GM23248 (cell line): ENCODE data around the gene PLXDC2.

Experiments used
- EZH2 ChIP-seq: fragments of 200-600 bp; sonication (generic); IDR thresholded peaks from 2 replicates; pipeline ENCODE4 v1.6.1; 2018; ENCODE audit warnings: antibody characterized with exemption, mild to moderate bottlenecking; ENCODE audit not compliant: insufficient read depth, poor library complexity, severe bottlenecking
- EZH2phosphoT487 ChIP-seq: fragments of 200-600 bp; sonication (generic); IDR thresholded peaks from 2 replicates; pipeline ENCODE4 v1.6.1; 2018; ENCODE audit warnings: antibody characterized with exemption, moderate library complexity, mild to moderate bottlenecking, low read depth; ENCODE audit not compliant: insufficient read depth

DNA sequence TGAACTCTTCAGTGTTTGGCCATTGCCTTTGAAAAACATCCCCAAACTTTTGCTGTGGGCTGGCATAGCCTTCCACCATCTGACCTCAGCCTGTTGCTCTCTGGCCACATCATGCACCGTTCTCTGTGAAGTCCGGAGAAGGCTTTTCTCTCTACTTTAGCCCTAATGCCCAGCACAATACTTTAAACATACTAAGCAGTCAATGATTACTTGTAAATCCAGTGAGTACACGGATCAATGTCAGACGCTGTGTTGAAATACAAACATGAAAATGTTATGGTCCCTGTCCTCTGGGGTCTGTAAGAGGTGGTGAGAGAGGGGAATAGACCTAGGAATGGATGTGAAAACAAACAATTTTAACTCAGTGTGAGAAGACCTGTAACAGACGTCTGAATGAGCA lies 297.9 kb downstream of the PLXDC2 start:
- TF ChIP-seq EZH2phosphoT487 (no peak), EZH2 (no peak)
